Progenitor cell of endocrine pancreas (in vitro differentiated cells): Measurements from ENCODE around the gene SYNPO. TPM values are rescaled to one million over a fixed set of nuclear protein-coding genes. Genes with fewer than 3 reads are reported as not detected.

Experiments
- DNase-seq: peaks from one replicate; pipeline ENCODE4 v3.0.0; 2021; ENCODE audit warnings: low spot score; ENCODE audit not compliant: unreplicated experiment
- H3K27ac Mint-ChIP-seq: 2 replicates; pipeline ENCODE4 v1.8.0; 2021; ENCODE audit warnings: mild to moderate bottlenecking, moderate library complexity, mixed read lengths
- H3K27me3 Mint-ChIP-seq: 2 replicates; pipeline ENCODE4 v1.8.0; 2021; ENCODE audit warnings: mixed read lengths
- H3K36me3 Mint-ChIP-seq: 2 replicates; pipeline ENCODE4 v1.8.0; 2022; ENCODE audit warnings: mixed read lengths; ENCODE audit not compliant: insufficient read depth
- H3K4me1 Mint-ChIP-seq: 2 replicates; pipeline ENCODE4 v1.8.0; 2021; ENCODE audit warnings: low read depth, mixed read lengths
- H3K4me3 Mint-ChIP-seq: 2 replicates; pipeline ENCODE4 v1.8.0; 2021; ENCODE audit warnings: low read depth, mild to moderate bottlenecking, moderate library complexity, mixed read lengths
- H3K9me3 Mint-ChIP-seq: 2 replicates; pipeline ENCODE4 v1.8.0; 2021; ENCODE audit warnings: low read depth, mixed read lengths
- CTCF ChIP-seq: fragments of 200-600 bp; sonication (generic); IDR thresholded peaks from one replicate; pipeline ENCODE4 v1.5.0; 2021; ENCODE audit warnings: antibody characterized with exemption, mild to moderate bottlenecking; ENCODE audit not compliant: unreplicated experiment
- total RNA-seq: library from RNA; stranded (reverse); gene quantifications from 2 replicates; pipeline ENCODE4 v1.2.1, GENCODE V29; 2021

Gene SYNPO
- total RNA-seq, 1 donor from 2014 or later = 1.5 TPM

GRCh38 chr5:150639751-150640150, 709 bp upstream of the SYNPO start:
- Mint-ChIP-seq H3K9me3 (no peaks in the 10 kb centered on the region), H3K4me1 (peaks cover 36% of the 10 kb centered on the region), H3K27ac (peak overlapping the region; percentile 1), H3K4me3 (no peak overlapping the region), H3K36me3 (no peaks in the 10 kb centered on the region), H3K27me3 (peaks cover 2% of the 10 kb centered on the region)
- DNase-seq = no peak
- no peak for TF ChIP-seq CTCF

GRCh38 chr5:150641006-150641570, 628 bp downstream of the SYNPO start:
- Mint-ChIP-seq H3K27me3 (peaks cover 2% of the 10 kb centered on the region), H3K36me3 (no peaks in the 10 kb centered on the region), H3K4me1 (peaks cover 36% of the 10 kb centered on the region), H3K27ac (no peak overlapping the region), H3K4me3 (no peak overlapping the region), H3K9me3 (no peaks in the 10 kb centered on the region)
- no peak for DNase-seq
- TF ChIP-seq CTCF = no peak

- H3K27me3 Mint-ChIP-seq = peaks cover 2% of the 10 kb centered on the region
- no peaks in the 10 kb centered on the region for H3K36me3 Mint-ChIP-seq
- no peak overlapping the region for H3K4me3 Mint-ChIP-seq
- H3K9me3 Mint-ChIP-seq = no peaks in the 10 kb centered on the region
- no peak overlapping the region for H3K27ac Mint-ChIP-seq
- H3K4me1 Mint-ChIP-seq = peaks cover 34% of the 10 kb centered on the region
- TF ChIP-seq CTCF = no peak
- no peak for DNase-seq
These were observed 1.5 kb downstream of the SYNPO start for GRCh38 chr5:150641824-150642566.

GRCh38 chr5:150642567-150642927, 2.1 kb downstream of the SYNPO start:
- H3K4me3 Mint-ChIP-seq = no peak overlapping the region
- H3K27me3 Mint-ChIP-seq = peaks cover 7% of the 10 kb centered on the region
- no peaks in the 10 kb centered on the region for H3K36me3 Mint-ChIP-seq
- TF ChIP-seq CTCF = no peak
- DNase-seq = no peak
- H3K27ac Mint-ChIP-seq = no peak overlapping the region
- H3K4me1 Mint-ChIP-seq = peaks cover 33% of the 10 kb centered on the region
- no peaks in the 10 kb centered on the region for H3K9me3 Mint-ChIP-seq

GRCh38 chr5:150642991-150643710, 2.7 kb downstream of the SYNPO start:
- H3K9me3 Mint-ChIP-seq = no peaks in the 10 kb centered on the region
- no peak overlapping the region for H3K27ac Mint-ChIP-seq
- peaks cover 29% of the 10 kb centered on the region for H3K4me1 Mint-ChIP-seq
- DNase-seq = no peak
- no peak overlapping the region for H3K4me3 Mint-ChIP-seq
- TF ChIP-seq CTCF = no peak
- peaks cover 7% of the 10 kb centered on the region for H3K27me3 Mint-ChIP-seq
- no peaks in the 10 kb centered on the region for H3K36me3 Mint-ChIP-seq
